Measurements from ENCODE around the gene IL12B.
A peak's percentile ranks its signal among the peaks of the same experiment; 100 is the strongest.
"Not testable (repeated sequence)": the region's sequence is repeated elsewhere in the genome, so short reads cannot be mapped to it uniquely, and the experiment has no call there.

Gene IL12B

DNA sequence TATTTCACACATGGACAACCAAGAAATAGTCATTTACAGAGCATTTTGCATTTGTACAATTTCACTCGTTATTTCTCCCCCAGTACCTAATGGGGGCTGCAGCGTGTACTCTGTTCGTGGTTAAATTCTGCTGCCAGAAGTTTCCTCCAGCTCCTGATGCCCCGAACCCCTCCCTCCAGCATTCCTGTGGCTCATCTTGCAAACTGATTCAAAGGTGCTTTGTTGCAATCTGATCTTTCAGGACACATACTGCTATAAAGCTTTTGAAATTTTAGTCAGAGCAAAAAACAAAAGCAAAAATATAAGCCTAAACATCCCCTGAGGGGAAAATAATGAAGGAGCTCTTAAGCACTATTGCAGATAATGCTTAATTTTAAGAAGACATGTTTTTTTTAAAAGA, 39.5 kb downstream of the IL12B start:
- no peak for DNase-seq

- peak; percentile 19 for DNase-seq
Observed at GRCh38 chr5:159286420-159287035, 43.8 kb downstream of the IL12B start.

DNA sequence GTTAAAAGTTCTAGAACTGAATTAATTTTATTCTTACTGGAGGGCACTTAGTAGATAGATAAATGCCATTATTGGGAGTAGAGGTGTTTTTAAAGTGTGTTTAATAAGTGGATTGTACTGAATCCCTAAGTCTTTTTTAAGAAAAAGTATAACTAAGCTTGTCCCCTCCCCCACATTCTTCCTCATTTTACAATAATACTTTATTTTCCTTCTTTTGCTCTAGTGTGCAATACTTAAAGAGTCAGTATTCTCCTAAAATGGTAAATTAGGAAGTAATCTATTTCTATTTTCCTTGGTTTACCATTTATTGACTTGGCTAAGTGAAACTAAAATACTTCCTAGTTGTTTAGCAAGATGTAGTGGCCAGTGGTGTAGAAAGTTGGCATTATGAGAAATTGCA, 55.6 kb downstream of the IL12B start:
- no peak for DNase-seq

- DNase-seq = no peak
Observed at GRCh38 chr5:159273923-159274322, 56.4 kb downstream of the IL12B start.

- DNase-seq = no peak
Observed at GRCh38 chr5:159269723-159270122, 60.6 kb downstream of the IL12B start.

DNA sequence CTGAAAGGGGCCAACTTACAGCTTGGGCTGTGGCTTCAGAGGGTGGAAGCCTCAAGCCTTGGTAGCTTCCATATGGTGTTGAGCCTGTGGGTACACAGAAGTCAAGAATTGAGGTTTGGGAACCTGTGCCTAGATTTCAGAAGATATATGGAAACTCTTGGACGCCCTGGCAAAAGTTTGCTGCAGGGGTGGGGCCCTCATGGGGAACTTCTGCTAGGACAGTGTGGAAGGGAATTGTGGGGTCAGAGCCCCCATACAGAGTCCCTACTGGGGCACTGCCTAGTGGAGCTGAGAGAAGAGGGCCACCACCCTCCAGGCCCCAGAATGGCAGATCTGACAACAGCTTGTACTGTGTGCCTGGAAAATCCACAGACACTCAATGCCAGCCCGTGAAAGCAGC, 63.5 kb downstream of the IL12B start:
- DNase-seq = not testable (repeated sequence)
